Neural progenitor cell (in vitro differentiated cells): ENCODE results near the gene CD46. TPM values are rescaled to one million over a fixed set of nuclear protein-coding genes. Genes with fewer than 3 reads are reported as not detected.
A peak's percentile ranks its signal among the peaks of the same experiment; 100 is the strongest.

Experiments
- DNase-seq: peaks from one replicate; pipeline ENCODE4 v3.0.0-alpha.2; 2016; ENCODE audit warnings: low spot score
- H2AFZ ChIP-seq: fragments of 200-600 bp; sonication (generic); replicated peaks from 2 replicates; pipeline ENCODE4 v1.6.1; 2016; ENCODE audit warnings: antibody characterized with exemption
- H3F3A ChIP-seq: fragments of 200-600 bp; sonication (generic); 2 replicates; pipeline ENCODE4 v1.6.1; 2016; ENCODE audit warnings: antibody characterized with exemption, low read depth
- H3K27ac ChIP-seq: fragments of 200-600 bp; sonication (generic); 2 replicates; pipeline ENCODE4 v1.5.1; 2016; ENCODE audit warnings: mild to moderate bottlenecking
- H3K27me3 ChIP-seq: fragments of 200-600 bp; sonication (generic); 2 replicates; pipeline ENCODE4 v1.6.1; 2016; ENCODE audit warnings: mild to moderate bottlenecking, moderate library complexity
- H3K36me3 ChIP-seq: fragments of 200-600 bp; sonication (generic); 2 replicates; pipeline ENCODE4 v1.5.1; 2016
- H3K4me1 ChIP-seq: fragments of 200-600 bp; sonication (generic); 2 replicates; pipeline ENCODE4 v1.6.1; 2016; ENCODE audit warnings: mixed run types
- H3K4me2 ChIP-seq: fragments of 200-600 bp; sonication (generic); 2 replicates; pipeline ENCODE4 v1.6.1; 2016
- H3K4me3 ChIP-seq: fragments of 200-600 bp; sonication (generic); 2 replicates; pipeline ENCODE4 v1.5.1; 2016
- H3K79me2 ChIP-seq: fragments of 200-600 bp; sonication (generic); 2 replicates; pipeline ENCODE4 v1.6.1; 2016; ENCODE audit warnings: low read depth
- H3K9ac ChIP-seq: fragments of 200-600 bp; sonication (generic); 2 replicates; pipeline ENCODE4 v1.6.1; 2016
- H3K9me3 ChIP-seq: fragments of 200-600 bp; sonication (generic); 2 replicates; pipeline ENCODE4 v1.5.1; 2016; ENCODE audit warnings: low read depth
- H4K20me1 ChIP-seq: fragments of 200-600 bp; sonication (generic); 2 replicates; pipeline ENCODE4 v1.6.1; 2016; ENCODE audit warnings: low read depth
- H3K27ac Mint-ChIP-seq: 3 replicates; pipeline ENCODE4 v1.8.0; 2021; ENCODE audit warnings: mixed read lengths
- H3K27me3 Mint-ChIP-seq: 2 replicates; pipeline ENCODE4 v1.8.0; 2022; ENCODE audit warnings: low read depth, mild to moderate bottlenecking, inconsistent platforms, moderate library complexity, mixed read lengths; ENCODE audit not compliant: insufficient read depth
- H3K36me3 Mint-ChIP-seq: 3 replicates; pipeline ENCODE4 v1.8.0; 2021; ENCODE audit warnings: mixed read lengths
- H3K4me1 Mint-ChIP-seq: 3 replicates; pipeline ENCODE4 v1.8.0; 2021; ENCODE audit warnings: mixed read lengths
- H3K4me3 Mint-ChIP-seq: 3 replicates; pipeline ENCODE4 v1.8.0; 2021; ENCODE audit warnings: mild to moderate bottlenecking, moderate library complexity, mixed read lengths
- H3K9me3 Mint-ChIP-seq: 3 replicates; pipeline ENCODE4 v1.8.0; 2020; ENCODE audit warnings: mixed read lengths
- CTCF ChIP-seq: fragments of 200-600 bp; sonication (generic); IDR thresholded peaks from 2 replicates; pipeline ENCODE4 v1.5.1; 2017; ENCODE audit warnings: antibody characterized with exemption, mild to moderate bottlenecking
- EZH2 ChIP-seq: fragments of 200-600 bp; sonication (generic); IDR thresholded peaks from 2 replicates; pipeline ENCODE4 v1.6.1; 2017; ENCODE audit warnings: antibody characterized with exemption, mild to moderate bottlenecking, moderate library complexity
- EZH2phosphoT487 ChIP-seq: fragments of 200-600 bp; sonication (generic); IDR thresholded peaks from 2 replicates; pipeline ENCODE4 v1.6.1; 2017; ENCODE audit warnings: antibody characterized with exemption
- total RNA-seq: library from RNA; depleted of rRNA; stranded (reverse); fragments of >200 nt; gene quantifications from 2 replicates; pipeline ENCODE4 v1.2.3, GENCODE V29; 2015; ENCODE audit warnings: low replicate concordance

Gene CD46
- total RNA-seq, 1 donor from 2014 or later, result 186 TPM

- H3K4me2 ChIP-seq, result no peak overlapping the region
- H2AFZ ChIP-seq, result no peak overlapping the region
- H4K20me1 ChIP-seq, result no peaks in the 10 kb centered on the region
- no peak for TF ChIP-seq CTCF
- TF ChIP-seq EZH2phosphoT487, result no peak
- TF ChIP-seq EZH2, result no peak
- H3K36me3 Mint-ChIP-seq, result peaks cover 5% of the 10 kb centered on the region
- H3K4me1 Mint-ChIP-seq, result peaks cover 20% of the 10 kb centered on the region
- no peak for DNase-seq
- no peak overlapping the region for H3K4me3 ChIP-seq
- H3K27me3 ChIP-seq, result no peaks in the 10 kb centered on the region
- H3K79me2 ChIP-seq, result no peaks in the 10 kb centered on the region
- H3K9me3 Mint-ChIP-seq, result peaks cover 2% of the 10 kb centered on the region
- peaks cover 2% of the 10 kb centered on the region for H3K27me3 Mint-ChIP-seq
- H3K4me1 ChIP-seq, result peaks cover 7% of the 10 kb centered on the region
- no peaks in the 10 kb centered on the region for H3K36me3 ChIP-seq
- H3K4me3 Mint-ChIP-seq, result no peak overlapping the region
- H3K9ac ChIP-seq, result no peak overlapping the region
- no peaks in the 10 kb centered on the region for H3F3A ChIP-seq
- H3K27ac ChIP-seq, result no peak overlapping the region
- no peaks in the 10 kb centered on the region for H3K9me3 ChIP-seq
- H3K27ac Mint-ChIP-seq, result no peak overlapping the region
Measured at GRCh38 chr1:207841293-207841692, 89.4 kb downstream of the CD46 start.

DNA sequence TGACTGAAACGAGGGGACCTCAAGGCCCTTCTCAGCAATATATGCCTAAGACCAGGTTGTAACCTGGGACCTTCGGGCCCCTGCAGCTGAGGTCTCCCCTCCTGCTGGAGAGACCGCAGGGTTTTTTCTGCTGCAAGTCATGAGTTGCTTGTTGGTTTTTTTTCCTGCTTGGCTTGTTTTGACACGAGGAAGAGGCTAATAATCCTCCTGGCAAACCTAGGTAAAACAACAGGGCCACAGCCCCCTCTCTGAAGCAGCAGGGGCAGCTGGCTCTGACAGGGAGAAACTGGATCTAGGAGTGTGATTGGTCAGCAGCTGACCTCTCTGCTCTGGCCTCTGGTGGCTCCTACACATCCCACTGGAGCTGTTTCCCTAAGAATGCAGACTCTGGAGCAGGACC is 90.0 kb downstream of the CD46 start:
- H3K27ac ChIP-seq, result no peak overlapping the region
- no peaks in the 10 kb centered on the region for H3K79me2 ChIP-seq
- H3K4me3 Mint-ChIP-seq, result no peak overlapping the region
- peaks cover 2% of the 10 kb centered on the region for H3K27me3 Mint-ChIP-seq
- H3K36me3 ChIP-seq, result no peaks in the 10 kb centered on the region
- no peak overlapping the region for H3K27ac Mint-ChIP-seq
- no peak overlapping the region for H3K4me3 ChIP-seq
- peaks cover 7% of the 10 kb centered on the region for H3K4me1 ChIP-seq
- H3K36me3 Mint-ChIP-seq, result peaks cover 3% of the 10 kb centered on the region
- H3K4me1 Mint-ChIP-seq, result peaks cover 19% of the 10 kb centered on the region
- no peaks in the 10 kb centered on the region for H4K20me1 ChIP-seq
- H3K9ac ChIP-seq, result no peak overlapping the region
- H3K27me3 ChIP-seq, result no peaks in the 10 kb centered on the region
- DNase-seq, result peak; percentile 42
- no peak overlapping the region for H2AFZ ChIP-seq
- H3K4me2 ChIP-seq, result peak overlapping the region; percentile 45
- H3F3A ChIP-seq, result no peaks in the 10 kb centered on the region
- TF ChIP-seq EZH2 (no peak), EZH2phosphoT487 (no peak), CTCF (no peak)
- H3K9me3 ChIP-seq, result no peaks in the 10 kb centered on the region
- H3K9me3 Mint-ChIP-seq, result peaks cover 2% of the 10 kb centered on the region

DNA sequence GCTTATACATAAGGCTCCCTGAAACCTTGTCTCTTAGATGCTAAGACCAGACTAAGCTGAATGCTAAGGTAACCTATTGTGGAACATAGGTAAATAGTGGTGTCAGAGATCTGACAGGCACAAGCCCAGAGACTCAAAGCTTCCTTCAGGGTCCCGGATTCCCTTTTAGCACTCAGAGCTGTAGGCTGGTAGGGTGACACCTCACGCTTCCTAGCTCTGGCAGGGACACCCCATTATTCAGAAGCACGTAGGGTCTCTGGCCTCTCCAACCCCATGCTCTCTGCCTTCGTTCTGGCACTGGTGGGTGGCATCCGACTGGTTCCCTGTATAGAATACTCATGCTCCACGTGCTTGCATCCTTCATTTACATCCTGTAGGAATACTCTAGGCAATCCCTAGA is 90.7 kb downstream of the CD46 start:
- Histone ChIP-seq H2AFZ (no peak overlapping the region), H3F3A (no peaks in the 10 kb centered on the region), H3K79me2 (no peaks in the 10 kb centered on the region), H3K4me3 (no peak overlapping the region), H3K27ac (no peak overlapping the region), H3K4me1 (peaks cover 7% of the 10 kb centered on the region), H3K9ac (no peak overlapping the region), H4K20me1 (no peaks in the 10 kb centered on the region), H3K36me3 (no peaks in the 10 kb centered on the region), H3K9me3 (no peaks in the 10 kb centered on the region), H3K4me2 (no peak overlapping the region), H3K27me3 (no peaks in the 10 kb centered on the region)
- Mint-ChIP-seq H3K9me3 (peaks cover 2% of the 10 kb centered on the region), H3K36me3 (no peaks in the 10 kb centered on the region), H3K27me3 (peaks cover 2% of the 10 kb centered on the region), H3K27ac (no peak overlapping the region), H3K4me1 (peaks cover 16% of the 10 kb centered on the region), H3K4me3 (no peak overlapping the region)
- TF ChIP-seq EZH2phosphoT487 (no peak), CTCF (no peak), EZH2 (no peak)
- no peak for DNase-seq
